LoVo (cell line): Measurements from ENCODE around the gene SURF4.
"Not testable (repeated sequence)": the region's sequence is repeated elsewhere in the genome, so short reads cannot be mapped to it uniquely, and the experiment has no call there.

ENCODE experiments used
- DNase-seq: peaks from one replicate; pipeline ENCODE4 v3.0.0-alpha.2; 2016; ENCODE audit warnings: low spot score

Gene SURF4

DNA sequence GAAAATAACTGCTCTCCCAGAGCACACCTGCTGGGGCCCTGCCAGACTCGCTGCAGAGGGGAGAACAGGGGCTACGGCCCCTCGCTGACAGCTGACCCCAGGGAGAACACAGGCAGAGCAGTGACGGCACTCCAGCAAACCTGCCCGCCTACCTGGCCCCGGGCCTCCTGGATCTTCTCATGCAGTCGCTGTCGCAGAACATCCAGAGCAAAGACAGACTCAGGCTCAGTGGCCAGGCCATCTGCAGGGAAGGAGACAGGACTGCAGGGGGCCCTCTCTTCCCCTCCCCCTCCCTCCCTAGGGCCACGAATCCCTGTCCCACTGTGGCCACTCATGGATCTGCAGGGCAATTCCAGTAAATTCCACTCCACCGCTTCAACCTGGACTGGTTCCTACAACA lies 42.3 kb downstream of the SURF4 start:
- DNase-seq = no peak

DNA sequence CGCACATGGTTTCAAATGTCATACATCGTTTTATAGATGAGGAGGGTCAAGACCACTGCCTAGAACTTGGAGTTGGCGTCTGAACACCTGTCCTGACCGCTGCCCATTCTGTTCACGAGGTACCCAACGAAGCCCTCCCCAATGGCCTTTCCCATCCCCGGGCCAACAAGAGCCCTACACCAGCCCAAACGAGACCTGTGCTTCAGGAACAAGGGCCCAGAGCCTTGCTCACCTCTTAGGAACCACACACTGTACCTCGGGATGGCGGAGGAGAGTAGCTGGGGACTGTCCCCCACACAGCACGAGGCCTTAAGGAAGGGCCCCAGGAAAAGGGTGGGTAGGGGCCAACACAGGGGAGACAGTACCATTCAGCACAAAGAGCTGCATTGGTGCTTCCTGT lies 42.8 kb downstream of the SURF4 start:
- DNase-seq = no peak

DNA sequence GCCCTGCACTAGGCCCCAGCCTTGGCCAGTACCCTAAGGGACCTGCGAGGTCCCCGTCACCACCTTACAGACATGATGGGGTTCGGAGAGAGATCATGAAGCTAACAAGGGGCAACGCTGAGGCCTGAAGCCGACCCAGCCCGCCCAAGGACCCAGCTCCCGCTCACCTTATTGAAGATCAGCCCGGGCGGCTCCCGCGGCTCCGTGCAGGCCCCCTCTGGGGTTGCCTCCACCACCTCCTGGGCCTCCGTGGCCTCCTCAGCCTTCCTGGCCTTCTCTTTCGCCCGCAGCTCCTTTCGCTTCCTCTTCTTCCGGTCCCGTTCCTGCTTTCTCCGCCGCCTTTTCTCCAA lies 43.5 kb downstream of the SURF4 start:
- no peak for DNase-seq

GRCh38 chr9:133331641-133332380 lies 44.0 kb downstream of the SURF4 start:
- DNase-seq = no peak

- no peak for DNase-seq
Observed at GRCh38 chr9:133331221-133331620, 44.6 kb downstream of the SURF4 start.

GRCh38 chr9:133329306-133330156 lies 46.3 kb downstream of the SURF4 start:
- not testable (repeated sequence) for DNase-seq

DNA sequence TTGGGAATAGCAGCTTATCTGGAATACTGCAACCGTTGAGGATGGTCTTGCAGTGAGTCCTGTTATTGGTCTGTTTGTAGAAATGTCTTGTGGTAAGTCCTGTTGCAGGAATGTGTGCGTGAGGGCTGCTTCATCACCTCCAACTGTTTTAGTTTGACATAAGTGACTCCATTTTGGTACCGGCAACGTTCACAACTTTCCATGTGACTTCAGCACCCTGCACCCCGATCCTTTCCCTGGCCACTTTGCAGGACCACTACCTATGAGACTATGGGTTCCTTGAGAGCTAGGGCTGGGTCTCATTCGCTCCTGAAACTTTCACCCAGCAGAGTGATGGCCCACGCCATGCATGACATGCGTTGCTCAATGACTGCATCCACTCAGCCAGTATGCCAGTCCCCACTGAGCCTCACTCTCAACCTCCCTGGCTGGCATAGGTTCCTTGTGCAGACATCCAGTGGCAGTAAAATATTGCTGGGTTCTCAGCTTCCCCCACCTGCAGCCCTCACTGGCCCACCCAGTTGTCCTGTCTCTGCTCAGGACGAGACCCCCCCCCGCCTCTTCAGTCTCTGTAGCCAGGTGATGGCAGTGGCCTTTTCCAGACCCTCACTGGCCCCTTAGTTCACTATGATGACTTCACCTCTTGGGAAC lies 47.9 kb downstream of the SURF4 start:
- no peak for DNase-seq

GRCh38 chr9:133327021-133327420 lies 48.8 kb downstream of the SURF4 start:
- not testable (repeated sequence) for DNase-seq

GRCh38 chr9:133323991-133324703 lies 51.7 kb downstream of the SURF4 start:
- DNase-seq = no peak

- DNase-seq = no peak
Observed at GRCh38 chr9:133323211-133323610, 52.6 kb downstream of the SURF4 start.

DNA sequence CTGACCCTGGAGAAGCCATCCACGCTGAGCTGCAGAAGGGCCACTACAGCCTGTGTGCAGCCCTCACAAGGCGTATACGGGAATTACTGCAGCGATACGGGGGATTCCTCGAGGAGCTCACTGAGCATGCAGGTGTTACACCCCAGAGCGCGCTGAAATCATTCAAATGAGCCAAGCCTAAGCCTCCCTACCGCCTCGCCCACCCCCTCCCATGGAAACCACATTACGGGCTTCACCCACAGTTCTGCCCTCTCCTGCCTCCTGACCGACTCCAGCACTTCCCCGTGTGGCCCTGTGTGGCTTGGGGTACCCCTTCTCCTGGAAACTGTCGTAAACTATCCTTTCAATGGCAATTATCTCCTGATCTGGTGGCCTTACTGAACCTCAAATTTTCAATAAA lies 53.2 kb downstream of the SURF4 start:
- no peak for DNase-seq

DNA sequence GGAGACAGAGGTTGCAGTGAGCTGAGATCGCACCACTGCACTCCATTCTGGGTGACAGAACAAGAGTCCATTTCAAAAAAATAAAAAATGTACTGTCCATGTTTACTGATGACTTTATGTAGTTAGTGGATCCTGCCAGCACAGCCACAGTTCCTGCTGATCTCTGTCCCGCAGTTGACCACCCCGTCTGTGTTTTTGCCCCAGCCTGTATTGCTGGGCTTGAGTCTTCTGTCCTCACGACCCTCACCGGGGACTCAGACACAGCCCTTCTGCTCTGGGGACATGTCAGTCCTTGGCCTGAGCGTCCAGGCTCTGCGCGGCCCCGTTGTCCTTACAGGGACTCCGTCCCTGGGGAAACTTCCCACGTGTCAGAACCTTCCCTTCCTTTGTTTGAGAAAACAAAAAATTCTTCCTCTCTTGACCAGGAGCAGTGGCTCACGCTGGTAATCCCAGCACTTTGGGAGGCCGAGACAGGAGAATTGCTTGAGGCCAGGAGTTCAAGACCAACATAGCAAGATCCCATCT lies 54.4 kb downstream of the SURF4 start:
- no peak for DNase-seq

- no peak for DNase-seq
Observed at GRCh38 chr9:133320421-133320881, 55.4 kb downstream of the SURF4 start.

DNA sequence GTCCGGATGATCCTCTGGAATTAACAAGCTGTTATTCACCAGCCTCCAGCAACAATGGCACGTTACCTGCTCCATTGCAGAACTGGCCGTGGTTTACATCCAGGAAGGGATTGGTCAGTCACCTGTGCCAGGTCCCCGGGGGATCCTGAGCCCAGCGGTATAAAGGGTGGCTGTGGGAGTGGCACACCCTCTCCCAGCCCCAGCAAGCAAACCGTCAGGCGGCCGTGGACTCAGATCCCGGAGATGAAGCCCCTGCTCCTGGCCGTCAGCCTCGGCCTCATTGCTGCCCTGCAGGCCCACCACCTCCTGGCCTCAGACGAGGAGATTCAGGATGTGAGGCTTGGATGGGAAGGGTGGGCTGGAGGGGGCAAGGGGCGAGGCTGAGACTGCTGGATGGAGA lies 58.3 kb downstream of the SURF4 start:
- not testable (repeated sequence) for DNase-seq

DNA sequence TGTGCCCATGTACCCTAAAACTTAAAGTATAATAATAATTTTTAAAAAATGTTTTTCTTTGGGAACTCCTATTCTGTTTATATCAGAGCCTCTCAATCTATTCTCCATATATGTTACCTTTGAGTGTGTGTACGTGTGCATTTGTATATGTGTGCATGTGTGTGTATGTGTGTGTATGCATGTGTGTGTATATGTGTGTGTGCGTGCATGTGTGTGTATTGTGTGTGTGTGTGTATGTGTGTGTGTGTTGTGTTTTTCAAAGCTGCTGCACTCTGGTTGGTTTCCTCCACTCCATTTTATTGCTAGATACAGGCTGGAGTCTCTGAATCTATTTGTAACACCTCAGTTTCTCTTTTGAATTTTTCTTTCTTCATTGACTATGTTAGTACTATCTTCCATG lies 59.9 kb downstream of the SURF4 start:
- no peak for DNase-seq
